ENCODE results near the gene RNF121.

Gene RNF121

DNA sequence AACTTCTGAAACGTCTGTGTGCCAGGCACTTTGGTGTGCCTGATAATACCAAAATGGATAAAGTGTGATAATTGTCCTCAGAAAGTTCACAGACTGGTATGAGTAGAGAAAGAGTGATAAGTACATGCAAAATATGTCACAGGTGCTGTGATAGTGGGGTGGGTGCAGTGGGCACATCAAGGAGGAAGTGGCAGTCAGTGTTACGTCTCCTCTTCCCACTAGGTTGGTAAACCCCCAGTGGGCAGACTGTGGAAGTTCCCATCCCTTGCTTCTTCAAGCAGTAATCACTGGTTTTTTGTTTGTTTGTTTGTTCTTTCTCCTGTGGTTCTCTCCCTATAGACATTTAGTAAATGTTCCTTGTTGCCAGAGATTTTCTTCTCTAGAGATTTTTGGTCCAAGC, 5.4 kb downstream of the RNF121 start:
- no peak for DNase-seq (ENCODE audit: low spot score)

DNA sequence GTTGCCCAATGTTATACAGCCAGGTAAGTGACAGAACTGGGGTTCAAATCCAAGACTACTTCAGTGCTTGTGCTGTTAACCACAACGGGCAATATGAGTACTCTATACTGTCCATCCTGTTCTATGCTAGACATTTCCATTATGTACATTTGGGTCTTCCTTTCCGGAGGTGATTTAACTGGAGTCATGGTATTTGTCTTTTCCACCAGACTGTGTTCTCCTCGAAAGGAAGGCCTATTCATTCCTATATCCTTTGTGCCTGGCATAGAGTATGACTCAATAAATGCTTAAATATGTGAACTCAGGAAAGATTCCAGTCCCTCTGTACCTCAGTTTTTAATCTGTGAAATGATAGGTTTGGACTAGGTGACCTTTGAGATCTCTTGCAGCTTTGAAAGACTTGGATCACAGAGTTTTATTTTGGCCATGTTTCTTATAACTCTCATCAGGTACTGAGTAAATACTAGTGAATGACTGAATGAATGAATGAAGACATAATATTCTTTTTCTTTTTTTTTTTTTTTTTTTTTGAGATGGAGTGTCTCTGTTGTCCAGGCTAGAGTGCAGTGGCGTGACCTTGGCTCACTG, 6.6 kb downstream of the RNF121 start:
- no peak for DNase-seq (ENCODE audit: low spot score)

- DNase-seq (ENCODE audit: low spot score) = no peak
These were observed 8.0 kb downstream of the RNF121 start for GRCh38 chr11:71936825-71937224.

GRCh38 chr11:71937826-71938225, 9.0 kb downstream of the RNF121 start:
- no peak for DNase-seq (ENCODE audit: low spot score)

- DNase-seq (ENCODE audit: low spot score) = no peak
These were observed 11.8 kb downstream of the RNF121 start for GRCh38 chr11:71940561-71941219.

GRCh38 chr11:71946144-71946571, 17.3 kb downstream of the RNF121 start:
- DNase-seq (ENCODE audit: low spot score) = no peak

DNA sequence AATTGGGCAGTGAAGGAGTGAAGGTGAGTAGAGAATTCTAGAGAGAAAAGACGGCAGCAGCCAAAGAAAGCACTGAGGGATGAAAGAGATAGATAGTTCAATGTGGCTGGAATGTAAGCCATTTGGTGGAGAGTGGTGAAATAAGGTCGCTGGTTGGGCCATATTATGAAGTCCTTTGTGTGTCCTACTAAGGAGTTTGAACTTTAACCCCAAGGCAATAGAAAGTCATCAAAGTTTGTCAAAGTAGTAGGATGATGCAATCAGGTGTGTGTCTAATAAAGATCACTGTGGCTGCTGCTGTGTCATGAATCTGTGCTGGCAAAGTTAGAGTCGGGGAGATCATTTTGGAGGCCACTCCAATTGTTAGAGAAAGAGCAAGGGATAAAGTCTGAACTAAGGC, 18.7 kb downstream of the RNF121 start:
- no peak for DNase-seq (ENCODE audit: low spot score)

DNA sequence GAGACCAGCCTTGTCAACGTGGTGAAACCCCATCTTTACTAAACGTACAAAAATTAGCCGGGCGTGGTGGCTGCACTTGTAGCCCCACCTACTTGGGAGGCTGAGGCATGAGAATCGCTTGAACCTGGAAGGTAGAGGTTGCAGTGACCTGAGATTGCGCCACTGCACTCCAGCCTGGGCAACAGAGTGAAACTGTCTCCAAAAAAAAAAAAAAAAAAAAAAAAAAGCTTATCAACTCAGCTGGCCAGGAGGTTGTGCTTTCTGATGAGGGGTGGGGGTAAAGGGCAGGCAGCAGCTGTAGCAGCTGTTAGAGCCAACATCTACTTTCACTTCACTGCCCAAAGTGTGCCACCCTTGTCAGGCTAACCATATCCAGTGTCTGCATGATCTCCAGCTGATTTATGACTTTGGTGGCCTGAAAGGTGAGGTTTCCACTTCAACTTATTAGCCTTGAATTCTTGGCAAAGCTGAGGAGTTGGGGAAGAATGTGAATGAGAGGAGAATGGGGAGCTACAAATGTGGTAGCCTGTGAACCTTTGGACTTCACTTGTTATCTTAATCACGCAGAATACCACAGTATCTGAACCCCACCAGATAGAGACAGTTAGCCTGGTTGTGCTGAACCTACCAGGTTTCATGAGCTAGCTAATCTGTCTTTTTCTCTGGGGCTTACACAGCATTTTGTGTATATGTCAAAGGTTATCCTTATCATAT, 19.6 kb downstream of the RNF121 start:
- no peak for DNase-seq (ENCODE audit: low spot score)

- no peak for DNase-seq (ENCODE audit: low spot score)
These were observed 20.2 kb downstream of the RNF121 start for GRCh38 chr11:71949034-71949433.

DNA sequence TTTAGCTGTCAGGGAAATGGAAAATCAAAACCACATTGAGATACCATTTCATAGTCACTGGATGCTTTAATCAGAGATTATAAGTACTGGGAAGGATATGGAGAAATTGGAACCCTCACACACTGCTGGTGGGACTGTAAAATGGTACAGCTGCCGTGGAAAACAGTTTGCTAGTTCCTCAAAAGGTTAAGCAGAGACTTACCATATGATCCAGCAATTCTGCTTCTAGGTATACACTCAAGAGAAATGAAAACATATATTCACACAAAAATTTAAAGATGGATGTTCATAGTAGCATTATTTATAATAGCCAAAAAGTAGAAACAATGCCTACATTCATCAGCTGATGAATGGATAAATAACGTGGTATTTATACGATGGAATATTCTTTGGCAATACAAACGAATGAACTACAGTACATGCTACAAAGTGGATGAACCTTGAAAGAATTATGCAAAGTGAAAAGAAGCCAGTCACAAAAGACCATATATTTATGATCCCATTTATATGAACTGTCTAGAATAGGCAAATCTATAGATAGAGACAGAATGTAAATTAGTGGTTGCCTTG, 23.0 kb downstream of the RNF121 start:
- DNase-seq (ENCODE audit: low spot score) = no peak

DNA sequence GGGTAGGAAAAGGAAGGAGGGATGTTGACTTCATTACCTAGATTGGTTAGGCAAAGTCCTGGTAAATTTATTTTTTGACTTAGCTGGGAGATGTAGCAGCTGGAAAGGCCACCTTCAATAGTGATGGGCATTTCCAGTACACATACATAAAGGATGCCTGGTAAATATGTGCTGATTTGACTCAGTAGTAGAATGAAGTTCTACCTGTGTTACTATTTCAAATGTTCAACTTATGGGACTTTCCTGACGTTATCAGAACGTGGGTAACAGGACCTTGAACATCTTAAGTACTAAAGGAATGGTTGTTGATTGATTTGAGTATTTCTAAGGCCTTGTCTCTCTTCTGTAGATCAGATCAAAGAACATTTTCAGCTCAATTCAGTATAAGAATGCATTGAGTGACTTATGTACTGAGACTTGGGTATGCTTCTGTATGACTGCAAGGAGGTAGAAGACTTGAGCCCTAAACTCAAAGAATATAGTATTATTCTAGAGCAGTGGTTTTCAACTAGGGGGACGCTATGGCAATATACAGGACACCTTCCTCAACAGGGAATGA, 27.1 kb downstream of the RNF121 start:
- DNase-seq (ENCODE audit: low spot score) = no peak

- no peak for DNase-seq (ENCODE audit: low spot score)
These were observed 33.7 kb downstream of the RNF121 start for GRCh38 chr11:71962428-71963038.

DNA sequence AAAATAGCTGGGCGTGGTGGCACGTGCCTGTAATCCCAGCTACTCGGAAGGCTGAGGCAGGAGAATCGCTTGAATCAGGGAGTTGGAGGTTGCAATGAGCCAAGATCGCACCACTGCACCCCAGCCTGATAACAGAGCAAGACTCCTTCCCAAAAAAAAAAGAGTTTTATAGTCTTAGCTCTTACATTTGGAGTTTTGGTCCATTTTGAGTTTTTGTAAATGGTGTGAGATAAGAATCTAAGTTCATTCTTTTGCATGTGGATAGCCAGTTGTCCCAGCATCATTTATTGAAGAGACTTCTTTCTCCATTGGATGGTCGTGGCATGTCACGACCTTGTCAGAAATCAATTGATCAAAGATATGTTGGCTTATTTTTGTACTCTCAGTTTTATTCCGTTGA, 34.6 kb downstream of the RNF121 start:
- no peak for DNase-seq (ENCODE audit: low spot score)

GRCh38 chr11:71964641-71965040, 35.8 kb downstream of the RNF121 start:
- no peak for DNase-seq (ENCODE audit: low spot score)

- DNase-seq (ENCODE audit: low spot score) = no peak
These were observed 42.8 kb downstream of the RNF121 start for GRCh38 chr11:71971680-71972079.

DNA sequence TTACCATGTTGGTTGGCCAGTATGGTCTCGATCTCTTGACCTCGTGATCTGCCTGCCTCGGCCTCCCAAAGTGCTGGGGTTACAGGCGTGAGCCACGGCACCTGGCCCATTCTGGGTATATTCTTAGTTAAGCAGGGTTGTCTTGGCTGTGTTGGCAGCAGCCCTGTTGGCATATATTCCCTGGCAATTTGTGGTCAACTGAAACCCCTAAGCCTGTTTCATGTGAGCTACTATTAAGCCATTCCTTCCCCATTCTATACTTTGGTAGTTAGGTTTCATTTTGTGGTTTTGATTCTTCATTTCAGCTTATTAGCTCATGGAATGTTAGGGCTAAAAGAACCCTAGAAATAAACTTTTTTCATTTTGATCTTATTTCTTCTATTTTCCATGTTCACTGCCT, 47.7 kb downstream of the RNF121 start:
- no peak for DNase-seq (ENCODE audit: low spot score)

- no peak for DNase-seq (ENCODE audit: low spot score)
These were observed 48.2 kb downstream of the RNF121 start for GRCh38 chr11:71977090-71977489.

- peak; percentile 66 for DNase-seq (ENCODE audit: low spot score)
These were observed 49.0 kb downstream of the RNF121 start for GRCh38 chr11:71977743-71978418.

GRCh38 chr11:71979094-71979493, 50.2 kb downstream of the RNF121 start:
- no peak for DNase-seq (ENCODE audit: low spot score)

DNA sequence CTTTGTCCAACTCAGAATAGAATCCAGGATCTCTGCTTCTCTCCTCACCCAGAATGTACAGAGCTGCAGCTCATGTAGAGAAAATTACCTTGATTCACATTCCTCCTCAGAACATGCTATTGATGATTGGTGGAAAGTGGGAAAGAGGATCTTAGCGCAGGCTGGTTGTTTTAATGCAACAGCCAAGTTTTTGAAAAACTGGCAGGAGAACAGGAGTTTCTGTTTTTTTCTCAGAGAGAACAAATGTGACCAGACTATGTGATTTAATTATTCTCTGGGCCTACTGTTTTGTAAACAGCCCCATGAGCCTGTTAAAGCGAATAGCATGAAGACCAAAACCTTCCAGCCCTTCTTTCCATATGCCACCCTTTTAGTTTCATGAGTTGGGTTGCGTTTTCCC, 50.8 kb downstream of the RNF121 start:
- DNase-seq (ENCODE audit: low spot score) = no peak

GRCh38 chr11:71986131-71986530, 57.3 kb downstream of the RNF121 start:
- DNase-seq (ENCODE audit: low spot score) = no peak

DNA sequence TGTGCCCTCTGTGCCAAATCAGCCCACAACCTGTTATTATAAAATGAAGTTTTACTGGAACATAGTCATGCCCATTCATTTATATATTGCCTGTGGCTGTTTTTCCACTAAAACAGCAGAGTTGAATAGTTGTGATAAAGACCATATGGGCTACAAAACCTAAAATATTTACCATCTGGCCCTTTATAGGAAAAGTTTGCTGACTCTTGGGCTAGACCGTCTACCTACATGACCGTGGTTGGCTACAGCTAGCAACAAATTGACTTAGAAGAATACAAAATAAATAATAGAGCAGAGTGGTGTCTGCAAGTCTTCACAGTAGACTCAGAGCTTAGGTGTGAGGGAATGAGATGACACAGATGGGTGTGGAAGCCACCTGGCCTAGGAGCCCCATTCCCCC, 58.7 kb downstream of the RNF121 start:
- DNase-seq (ENCODE audit: low spot score) = no peak

Measured in AG08395 (cell line).